HuH-7 (cell line): ENCODE data around the gene GLG1.
A peak's percentile ranks its signal among the peaks of the same experiment; 100 is the strongest.
"Not testable (repeated sequence)": the region's sequence is repeated elsewhere in the genome, so short reads cannot be mapped to it uniquely, and the experiment has no call there.

Experiments used
- DNase-seq: peaks from one replicate; pipeline ENCODE4 v3.0.0; 2011; ENCODE audit warnings: low spot score

GLG1 gene

GRCh38 chr16:74537746-74538145 lies 69.2 kb downstream of the GLG1 start:
- not testable (repeated sequence) for DNase-seq

DNA sequence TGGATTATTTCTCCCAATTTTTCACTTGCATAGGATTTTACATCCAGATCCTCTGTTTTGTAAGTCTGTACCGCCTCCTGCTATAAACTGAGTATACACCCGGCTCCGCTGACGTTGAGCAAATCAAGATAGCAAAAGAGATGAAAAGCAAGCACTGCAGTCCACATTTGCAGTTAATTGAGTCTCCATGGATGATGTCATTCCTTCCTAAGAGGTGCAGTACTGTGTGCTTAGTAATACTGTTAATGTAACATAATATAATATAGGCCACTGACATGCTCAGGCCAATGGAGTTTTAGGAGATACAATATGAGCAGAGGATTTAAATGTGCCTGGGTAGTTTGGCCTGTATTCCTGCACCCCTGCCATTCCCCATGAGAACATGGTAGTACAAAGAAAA lies 72.3 kb downstream of the GLG1 start:
- not testable (repeated sequence) for DNase-seq

DNA sequence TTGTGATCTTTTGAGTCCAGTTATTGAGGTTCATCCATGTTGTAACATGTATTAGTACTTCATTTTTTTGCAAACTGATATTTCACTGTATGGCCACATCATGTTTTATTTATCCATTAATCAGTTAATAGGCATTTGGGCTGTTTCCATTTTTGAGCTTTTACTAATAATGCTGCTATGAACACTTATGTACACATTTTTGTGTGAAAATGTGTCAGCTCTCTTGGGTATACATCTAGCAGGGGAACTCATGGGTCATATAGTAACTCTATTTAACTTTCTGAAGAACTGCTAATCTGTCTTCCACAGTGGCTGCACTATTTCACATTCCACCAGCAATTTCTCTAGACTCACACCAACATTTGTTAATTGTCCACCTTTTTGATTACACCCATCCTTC lies 82.0 kb downstream of the GLG1 start:
- no peak for DNase-seq

- no peak for DNase-seq
These were observed 82.8 kb downstream of the GLG1 start for GRCh38 chr16:74524117-74524516.

DNA sequence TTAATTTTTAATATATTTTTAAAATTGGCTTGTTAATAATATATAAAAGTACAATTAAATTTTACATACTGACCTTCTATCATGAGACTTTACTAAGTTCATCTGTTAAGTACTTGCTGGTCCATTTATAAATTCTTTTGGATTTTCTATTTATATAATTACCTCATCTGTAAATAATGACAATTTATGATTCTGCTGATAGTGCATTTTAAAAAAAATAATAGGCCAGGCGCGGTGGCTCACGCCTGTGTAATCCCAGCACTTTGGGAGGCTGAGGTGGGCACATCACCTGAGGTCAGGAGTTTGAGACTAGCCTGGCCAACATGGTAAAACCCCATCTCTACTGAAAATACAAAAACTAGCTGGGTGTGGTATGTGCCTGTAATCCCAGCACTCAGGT lies 83.2 kb downstream of the GLG1 start:
- DNase-seq, result not testable (repeated sequence)

GRCh38 chr16:74522160-74522559 lies 84.8 kb downstream of the GLG1 start:
- DNase-seq, result no peak

- DNase-seq, result no peak
These were observed 85.2 kb downstream of the GLG1 start for GRCh38 chr16:74521691-74522090.

GRCh38 chr16:74518934-74519333 lies 88.0 kb downstream of the GLG1 start:
- DNase-seq, result not testable (repeated sequence)

DNA sequence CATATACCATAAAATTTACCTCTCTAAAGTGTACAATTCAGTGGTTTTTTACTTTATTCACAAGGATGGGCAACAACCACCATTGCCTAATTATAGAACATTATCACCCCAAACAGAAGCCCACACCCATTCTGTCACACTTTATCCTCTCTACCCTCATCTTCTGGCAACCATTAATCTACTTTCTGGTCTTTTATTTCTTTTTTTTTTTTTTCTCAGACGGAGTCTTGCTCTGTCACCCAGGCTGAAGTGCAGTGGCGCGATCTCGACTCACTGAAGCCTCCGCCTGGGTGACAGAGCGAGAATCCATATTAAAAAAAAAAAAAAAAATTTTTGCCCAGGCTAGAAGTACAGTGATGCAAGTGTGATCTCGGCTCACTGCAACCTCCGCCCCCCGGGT lies 95.0 kb downstream of the GLG1 start:
- no peak for DNase-seq

GRCh38 chr16:74505011-74505410 lies 101.9 kb downstream of the GLG1 start:
- no peak for DNase-seq

- DNase-seq, result no peak
These were observed 103.5 kb downstream of the GLG1 start for GRCh38 chr16:74503412-74503811.

GRCh38 chr16:74501484-74502478 lies 105.1 kb downstream of the GLG1 start:
- DNase-seq, result no peak

DNA sequence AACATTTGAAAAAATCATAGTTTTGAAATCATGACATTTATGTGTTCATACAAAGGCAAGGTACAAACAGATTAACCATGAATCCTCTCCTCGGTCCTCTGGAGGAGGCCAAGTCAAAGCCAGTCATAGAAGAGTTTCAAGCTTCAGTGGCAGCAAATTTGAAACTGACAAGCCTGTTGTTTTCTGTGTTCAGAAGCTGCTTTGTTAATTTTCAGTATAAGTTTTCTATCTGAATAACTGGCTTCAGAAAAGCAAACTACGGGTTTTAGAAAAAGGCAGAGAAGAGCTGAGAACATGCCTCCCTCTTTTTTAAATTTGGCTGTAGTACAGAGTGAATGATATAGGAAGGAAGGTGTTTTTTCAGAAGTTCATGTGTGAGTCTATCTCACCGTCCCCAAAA lies 106.0 kb downstream of the GLG1 start:
- DNase-seq, result no peak

- DNase-seq, result no peak
These were observed 107.8 kb downstream of the GLG1 start for GRCh38 chr16:74499114-74499513.

DNA sequence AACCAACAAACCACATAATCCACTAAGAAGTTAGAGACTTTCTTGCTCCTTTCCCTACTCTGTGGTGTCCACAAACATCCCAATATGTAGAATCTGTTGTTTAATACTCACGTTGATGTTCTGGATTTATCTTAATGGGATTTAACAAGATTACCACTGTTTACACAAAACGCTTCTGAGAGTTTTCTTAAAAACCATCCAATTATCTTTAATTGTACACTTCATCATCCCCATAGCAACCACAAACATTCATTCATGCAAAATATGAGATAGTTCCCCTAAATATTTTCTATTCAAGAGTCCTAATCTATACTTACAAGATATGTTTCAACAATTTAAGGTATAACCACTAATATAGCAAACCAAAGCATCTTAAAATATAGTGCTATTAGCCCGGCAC lies 109.2 kb downstream of the GLG1 start:
- DNase-seq, result no peak

DNA sequence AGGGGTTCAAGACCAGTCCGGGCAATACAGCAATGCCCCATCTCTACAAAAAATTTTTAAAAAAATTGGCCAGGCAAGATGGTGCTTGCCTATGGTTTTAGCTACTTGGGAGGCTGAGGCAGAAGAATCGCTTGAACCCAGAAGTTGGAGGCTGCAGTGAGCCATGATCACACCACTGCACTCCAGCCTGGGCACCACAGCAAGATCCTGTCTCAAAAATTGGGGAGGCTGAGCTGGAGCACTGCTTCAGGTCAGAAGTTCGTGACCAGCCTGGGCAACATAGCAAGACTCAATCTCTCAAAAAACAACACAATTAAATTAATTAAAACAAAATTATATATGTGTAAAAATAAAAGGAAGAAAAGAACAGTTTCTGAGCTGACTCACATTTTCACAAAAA lies 110.9 kb downstream of the GLG1 start:
- no peak for DNase-seq

GRCh38 chr16:74492976-74493375 lies 113.9 kb downstream of the GLG1 start:
- no peak for DNase-seq

- DNase-seq, result no peak
These were observed 119.0 kb downstream of the GLG1 start for GRCh38 chr16:74487634-74488495.

DNA sequence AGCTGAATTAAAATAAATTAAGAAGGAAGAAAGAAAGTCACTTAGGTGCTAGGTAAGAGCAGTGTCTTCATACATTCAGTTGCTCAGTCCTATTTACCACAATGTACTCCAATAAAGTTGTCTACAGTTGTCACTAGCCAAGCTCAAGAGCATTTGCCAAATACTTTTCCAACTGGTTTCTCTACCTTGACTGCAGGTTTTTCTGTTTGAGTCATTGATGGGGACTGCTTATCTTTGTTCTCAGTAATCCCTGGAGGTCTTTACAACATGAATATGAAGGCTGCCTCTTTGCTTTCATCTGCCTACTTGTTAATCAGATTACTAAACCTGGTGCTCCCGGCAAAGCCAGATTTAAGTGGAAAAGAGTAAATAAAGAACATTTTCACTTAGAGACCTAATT lies 121.0 kb downstream of the GLG1 start:
- DNase-seq, result no peak

DNA sequence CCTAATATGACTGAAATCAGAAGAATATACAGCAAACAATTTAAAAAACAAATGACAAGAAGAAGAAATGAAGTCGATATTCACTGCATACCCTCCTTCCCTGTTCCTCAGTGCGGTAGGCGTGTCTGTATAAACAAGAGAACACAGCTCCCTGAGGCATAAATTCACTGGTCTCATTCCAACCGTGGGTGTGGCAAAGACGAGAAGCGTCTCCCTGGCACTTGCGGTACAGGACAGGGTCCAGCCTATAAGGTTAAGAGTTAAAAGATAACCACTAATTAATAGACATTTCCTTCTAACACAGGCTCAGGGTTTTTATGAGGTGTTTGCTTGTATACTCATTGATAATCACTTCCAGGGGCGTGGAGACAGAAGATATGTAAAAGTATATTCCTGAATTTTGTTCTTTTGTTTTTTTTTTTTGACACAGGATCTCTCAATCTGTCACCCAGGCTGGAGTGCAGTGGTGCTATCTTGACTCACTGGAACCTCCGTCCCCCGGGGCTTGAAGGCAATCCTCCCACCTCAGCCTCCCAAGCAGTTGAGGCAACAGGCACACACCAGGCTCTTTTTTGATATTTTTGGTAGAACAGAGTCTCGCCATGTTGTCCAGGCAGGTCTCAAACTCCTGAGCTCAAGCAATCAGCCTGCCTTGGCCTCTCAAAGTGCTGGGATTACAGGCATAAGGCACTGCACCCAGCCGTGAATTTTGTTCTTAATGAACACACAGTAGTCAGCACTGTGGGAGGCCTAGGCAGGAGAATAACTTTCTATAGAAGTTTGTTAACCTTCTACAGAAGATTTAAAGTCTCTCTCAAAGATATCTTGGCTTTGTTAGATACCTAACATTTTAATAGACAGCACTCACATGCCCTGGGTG lies 126.5 kb downstream of the GLG1 start:
- DNase-seq, result peak; percentile 75

- peak; percentile 61 for DNase-seq
These were observed 129.7 kb downstream of the GLG1 start for GRCh38 chr16:74477226-74477625.

DNA sequence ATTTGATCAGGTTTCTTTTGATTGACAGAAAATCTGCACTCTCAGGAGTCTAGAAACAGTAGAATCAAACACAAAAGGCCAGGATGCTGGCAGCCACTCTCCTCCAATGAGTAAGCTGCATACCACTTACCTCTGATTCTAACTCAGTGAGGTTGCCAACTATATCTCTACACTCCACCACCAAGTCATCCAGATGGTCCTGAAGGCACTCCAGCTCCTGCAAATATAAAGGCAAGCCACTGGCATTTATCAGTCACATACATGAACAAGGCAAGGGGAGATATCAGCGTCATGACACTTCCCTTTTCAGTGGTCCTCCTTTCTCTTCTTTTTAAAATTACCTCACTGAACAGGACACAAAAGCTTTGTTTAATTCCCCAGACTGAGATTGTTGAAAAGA lies 132.5 kb downstream of the GLG1 start:
- DNase-seq, result no peak
